Progenitor cell of endocrine pancreas (in vitro differentiated cells): ENCODE data around the gene KRTAP10-1. TPM values are rescaled to one million over a fixed set of nuclear protein-coding genes. Genes with fewer than 3 reads are reported as not detected.

Experiments used
- DNase-seq: peaks from one replicate; pipeline ENCODE4 v3.0.0; 2021; ENCODE audit warnings: low spot score; ENCODE audit not compliant: unreplicated experiment
- H3K27ac Mint-ChIP-seq: 2 replicates; pipeline ENCODE4 v1.8.0; 2021; ENCODE audit warnings: mild to moderate bottlenecking, moderate library complexity, mixed read lengths
- H3K27me3 Mint-ChIP-seq: 2 replicates; pipeline ENCODE4 v1.8.0; 2021; ENCODE audit warnings: mixed read lengths
- H3K36me3 Mint-ChIP-seq: 2 replicates; pipeline ENCODE4 v1.8.0; 2022; ENCODE audit warnings: mixed read lengths; ENCODE audit not compliant: insufficient read depth
- H3K4me1 Mint-ChIP-seq: 2 replicates; pipeline ENCODE4 v1.8.0; 2021; ENCODE audit warnings: low read depth, mixed read lengths
- H3K4me3 Mint-ChIP-seq: 2 replicates; pipeline ENCODE4 v1.8.0; 2021; ENCODE audit warnings: low read depth, mild to moderate bottlenecking, moderate library complexity, mixed read lengths
- H3K9me3 Mint-ChIP-seq: 2 replicates; pipeline ENCODE4 v1.8.0; 2021; ENCODE audit warnings: low read depth, mixed read lengths
- CTCF ChIP-seq: fragments of 200-600 bp; sonication (generic); IDR thresholded peaks from one replicate; pipeline ENCODE4 v1.5.0; 2021; ENCODE audit warnings: antibody characterized with exemption, mild to moderate bottlenecking; ENCODE audit not compliant: unreplicated experiment
- total RNA-seq: library from RNA; stranded (reverse); gene quantifications from 2 replicates; pipeline ENCODE4 v1.2.1, GENCODE V29; 2021

KRTAP10-1 gene
- total RNA-seq, 1 donor from 2014 or later, result not detected

GRCh38 chr21:44517175-44517899 lies 22.7 kb downstream of the KRTAP10-1 start:
- H3K4me1 Mint-ChIP-seq, result no peaks in the 10 kb centered on the region
- H3K27me3 Mint-ChIP-seq, result peaks cover 3% of the 10 kb centered on the region
- H3K27ac Mint-ChIP-seq, result no peak overlapping the region
- no peaks in the 10 kb centered on the region for H3K36me3 Mint-ChIP-seq
- H3K4me3 Mint-ChIP-seq, result no peak overlapping the region
- TF ChIP-seq CTCF, result no peak
- DNase-seq, result no peak
- no peaks in the 10 kb centered on the region for H3K9me3 Mint-ChIP-seq

- no peak for DNase-seq
- Mint-ChIP-seq H3K36me3 (no peaks in the 10 kb centered on the region), H3K27ac (no peak overlapping the region), H3K4me3 (no peak overlapping the region), H3K9me3 (no peaks in the 10 kb centered on the region), H3K4me1 (no peaks in the 10 kb centered on the region), H3K27me3 (peaks cover 3% of the 10 kb centered on the region)
- no peak for TF ChIP-seq CTCF
These were observed 23.2 kb downstream of the KRTAP10-1 start for GRCh38 chr21:44516828-44517174.

- no peak for TF ChIP-seq CTCF
- DNase-seq, result no peak
- Mint-ChIP-seq H3K36me3 (no peaks in the 10 kb centered on the region), H3K4me1 (no peaks in the 10 kb centered on the region), H3K27me3 (peaks cover 3% of the 10 kb centered on the region), H3K4me3 (no peak overlapping the region), H3K27ac (no peak overlapping the region), H3K9me3 (no peaks in the 10 kb centered on the region)
These were observed 23.7 kb downstream of the KRTAP10-1 start for GRCh38 chr21:44516342-44516741.

- no peaks in the 10 kb centered on the region for H3K4me1 Mint-ChIP-seq
- no peak overlapping the region for H3K27ac Mint-ChIP-seq
- TF ChIP-seq CTCF, result no peak
- H3K27me3 Mint-ChIP-seq, result peaks cover 2% of the 10 kb centered on the region
- no peak for DNase-seq
- H3K36me3 Mint-ChIP-seq, result no peaks in the 10 kb centered on the region
- H3K4me3 Mint-ChIP-seq, result no peak overlapping the region
- H3K9me3 Mint-ChIP-seq, result no peaks in the 10 kb centered on the region
These were observed 24.4 kb downstream of the KRTAP10-1 start for GRCh38 chr21:44515359-44516165.

- Mint-ChIP-seq H3K9me3 (no peaks in the 10 kb centered on the region), H3K4me3 (no peak overlapping the region), H3K27ac (no peak overlapping the region), H3K27me3 (no peaks in the 10 kb centered on the region), H3K4me1 (no peaks in the 10 kb centered on the region), H3K36me3 (no peaks in the 10 kb centered on the region)
- no peak for DNase-seq
- no peak for TF ChIP-seq CTCF
These were observed 25.1 kb downstream of the KRTAP10-1 start for GRCh38 chr21:44514746-44515358.
